Mesendoderm (in vitro differentiated cells): ENCODE measurements around the gene CFLAR.
A peak's percentile ranks its signal among the peaks of the same experiment; 100 is the strongest.

Experiments used
- DNase-seq: peaks from one replicate; pipeline ENCODE4 v3.0.0; 2013
- H2AK5ac ChIP-seq: 2 replicates; pipeline ENCODE4 v1.6.1; 2013; ENCODE audit warnings: low read length, inconsistent platforms
- H2BK120ac ChIP-seq: 2 replicates; pipeline ENCODE4 v1.6.1; 2013; ENCODE audit warnings: low read depth, mild to moderate bottlenecking, low read length, moderate library complexity, mixed read lengths
- H2BK15ac ChIP-seq: replicated peaks from 2 replicates; pipeline ENCODE4 v1.6.1; 2013; ENCODE audit warnings: low read depth, mild to moderate bottlenecking, moderate library complexity
- H2BK5ac ChIP-seq: 2 replicates; pipeline ENCODE4 v1.6.1; 2013; ENCODE audit warnings: low read length, inconsistent platforms
- H3K18ac ChIP-seq: 2 replicates; pipeline ENCODE4 v1.6.1; 2013; ENCODE audit warnings: mild to moderate bottlenecking, low read length, mixed read lengths
- H3K23ac ChIP-seq: one replicate; pipeline ENCODE4 v1.6.1; 2013; ENCODE audit warnings: low read length
- H3K27ac ChIP-seq: 2 replicates; pipeline ENCODE4 v1.5.1; 2013; ENCODE audit warnings: low read depth, mild to moderate bottlenecking, inconsistent platforms, low read length, moderate library complexity
- H3K27me3 ChIP-seq: 2 replicates; pipeline ENCODE4 v1.6.1; 2013; ENCODE audit warnings: low read length, control low read depth, mild to moderate bottlenecking, inconsistent platforms; ENCODE audit not compliant: insufficient read depth, poor library complexity
- H3K36me3 ChIP-seq: 2 replicates; pipeline ENCODE4 v1.6.1; 2013; ENCODE audit warnings: low read length, inconsistent platforms; ENCODE audit not compliant: control insufficient read depth, insufficient read depth
- H3K4ac ChIP-seq: one replicate; pipeline ENCODE4 v1.6.1; 2013; ENCODE audit warnings: low read depth, mild to moderate bottlenecking, low read length, moderate library complexity
- H3K4me1 ChIP-seq: 2 replicates; pipeline ENCODE4 v1.6.1; 2013; ENCODE audit warnings: low read depth, low read length, inconsistent platforms; ENCODE audit not compliant: control insufficient read depth
- H3K4me2 ChIP-seq: 2 replicates; pipeline ENCODE4 v1.6.1; 2013; ENCODE audit warnings: low read length
- H3K4me3 ChIP-seq: 2 replicates; pipeline ENCODE4 v1.5.1; 2013; ENCODE audit warnings: mild to moderate bottlenecking, low read length
- H3K56ac ChIP-seq: one replicate; pipeline ENCODE4 v1.6.1; 2013; ENCODE audit warnings: low read length
- H3K79me1 ChIP-seq: 2 replicates; pipeline ENCODE4 v1.6.1; 2013; ENCODE audit warnings: low read length, inconsistent platforms
- H3K79me2 ChIP-seq: 2 replicates; pipeline ENCODE4 v1.6.1; 2013; ENCODE audit warnings: mild to moderate bottlenecking, low read length; ENCODE audit not compliant: control insufficient read depth, insufficient read depth
- H3K9ac ChIP-seq: 2 replicates; pipeline ENCODE4 v1.6.1; 2013; ENCODE audit warnings: low read length, inconsistent platforms
- H4K5ac ChIP-seq: one replicate; pipeline ENCODE4 v1.6.1; 2013; ENCODE audit warnings: low read length
- H4K8ac ChIP-seq: one replicate; pipeline ENCODE4 v1.6.1; 2013; ENCODE audit warnings: low read depth, mild to moderate bottlenecking, control low read depth, low read length, moderate library complexity
- WGBS: extraction: QIAGEN DNeasy Blood & Tissue Kit; methylation state at CpG from one replicate; pipeline ENCODE4 v1.1.7; 2013; ENCODE audit warnings: low lambda C conversion rate, missing lambda C conversion rate; ENCODE audit not compliant: insufficient coverage; ENCODE audit errors: extremely low coverage; 5-methylcytosine and 5-hydroxymethylcytosine counted together

The CFLAR gene

GRCh38 chr2:201128933-201129505, 13.1 kb downstream of the CFLAR start:
- WGBS: no CpG with 5 or more reads among the region's 4 CpGs
- Histone ChIP-seq H3K9ac (peak overlapping the region; percentile 0), H3K36me3 (no peaks in the 10 kb centered on the region), H3K4me3 (no peak overlapping the region), H3K18ac (peak overlapping the region; percentile 82), H4K8ac (no peak overlapping the region), H3K23ac (no peak overlapping the region), H2BK120ac (peak overlapping the region; percentile 3), H2BK5ac (peak overlapping the region; percentile 55), H3K4ac (no peak overlapping the region), H4K5ac (no peak overlapping the region), H3K56ac (peak overlapping the region; percentile 45), H3K4me1 (peaks cover 25% of the 10 kb centered on the region), H3K79me1 (no peaks in the 10 kb centered on the region), H3K27ac (peak overlapping the region; percentile 5), H3K4me2 (no peak overlapping the region), H3K79me2 (no peaks in the 10 kb centered on the region), H2AK5ac (peak overlapping the region; percentile 16), H2BK15ac (no peak overlapping the region), H3K27me3 (no peaks in the 10 kb centered on the region)
- DNase-seq: no peak

- no peak overlapping the region for H4K5ac ChIP-seq
- H2BK5ac ChIP-seq: no peak overlapping the region
- peak overlapping the region; percentile 25 for H3K56ac ChIP-seq
- H3K4me2 ChIP-seq: no peak overlapping the region
- no peak overlapping the region for H3K23ac ChIP-seq
- WGBS: no CpG with 5 or more reads among the region's 3 CpGs
- no peak overlapping the region for H3K9ac ChIP-seq
- H3K27ac ChIP-seq: peak overlapping the region; percentile 6
- H2BK120ac ChIP-seq: peak overlapping the region; percentile 76
- H3K4me1 ChIP-seq: peaks cover 16% of the 10 kb centered on the region
- H3K4me3 ChIP-seq: no peak overlapping the region
- H3K79me2 ChIP-seq: no peaks in the 10 kb centered on the region
- H4K8ac ChIP-seq: no peak overlapping the region
- H3K18ac ChIP-seq: peak overlapping the region; percentile 78
- H3K79me1 ChIP-seq: no peaks in the 10 kb centered on the region
- H3K27me3 ChIP-seq: no peaks in the 10 kb centered on the region
- H3K36me3 ChIP-seq: no peaks in the 10 kb centered on the region
- peak overlapping the region; percentile 87 for H3K4ac ChIP-seq
- peak overlapping the region; percentile 67 for H2BK15ac ChIP-seq
- peak overlapping the region; percentile 31 for H2AK5ac ChIP-seq
- DNase-seq: no peak
Observed at GRCh38 chr2:201130524-201131186, 14.7 kb downstream of the CFLAR start.

GRCh38 chr2:201132518-201132917, 16.6 kb downstream of the CFLAR start:
- Histone ChIP-seq H3K56ac (no peak overlapping the region), H3K4me2 (no peak overlapping the region), H3K4me1 (peaks cover 6% of the 10 kb centered on the region), H2BK15ac (no peak overlapping the region), H4K5ac (no peak overlapping the region), H2AK5ac (no peak overlapping the region), H3K18ac (no peak overlapping the region), H3K27me3 (no peaks in the 10 kb centered on the region), H3K79me1 (no peaks in the 10 kb centered on the region), H3K36me3 (no peaks in the 10 kb centered on the region), H2BK120ac (no peak overlapping the region), H2BK5ac (no peak overlapping the region), H4K8ac (no peak overlapping the region), H3K4me3 (no peak overlapping the region), H3K27ac (no peak overlapping the region), H3K79me2 (no peaks in the 10 kb centered on the region), H3K9ac (no peak overlapping the region), H3K4ac (no peak overlapping the region), H3K23ac (no peak overlapping the region)
- WGBS: no CpG with 5 or more reads among the region's 1 CpG
- no peak for DNase-seq

GRCh38 chr2:201135386-201135785, 19.4 kb downstream of the CFLAR start:
- Histone ChIP-seq H3K4me2 (no peak overlapping the region), H3K79me2 (no peaks in the 10 kb centered on the region), H2BK120ac (no peak overlapping the region), H3K9ac (no peak overlapping the region), H4K5ac (no peak overlapping the region), H3K18ac (no peak overlapping the region), H3K36me3 (no peaks in the 10 kb centered on the region), H3K4me3 (no peak overlapping the region), H3K56ac (no peak overlapping the region), H2BK15ac (no peak overlapping the region), H3K4ac (no peak overlapping the region), H3K79me1 (no peaks in the 10 kb centered on the region), H3K27me3 (no peaks in the 10 kb centered on the region), H2BK5ac (no peak overlapping the region), H3K27ac (no peak overlapping the region), H4K8ac (no peak overlapping the region), H3K4me1 (no peaks in the 10 kb centered on the region), H2AK5ac (no peak overlapping the region), H3K23ac (no peak overlapping the region)
- no peak for DNase-seq
- WGBS: no CpG with 5 or more reads among the region's 4 CpGs

- no peaks in the 10 kb centered on the region for H3K4me1 ChIP-seq
- WGBS: no CpG with 5 or more reads among the region's 3 CpGs
Observed at GRCh38 chr2:201136889-201137321, 20.9 kb downstream of the CFLAR start.

More at GRCh38 chr2:201136889-201137321, 20.9 kb downstream of the CFLAR start:
- Histone ChIP-seq H4K8ac (no peak overlapping the region), H2AK5ac (no peak overlapping the region), H3K18ac (no peak overlapping the region), H3K27me3 (no peaks in the 10 kb centered on the region), H3K56ac (no peak overlapping the region), H3K4me3 (no peak overlapping the region), H2BK120ac (no peak overlapping the region), H3K79me2 (no peaks in the 10 kb centered on the region), H3K36me3 (no peaks in the 10 kb centered on the region), H2BK5ac (no peak overlapping the region), H3K27ac (no peak overlapping the region), H3K23ac (no peak overlapping the region), H3K4ac (no peak overlapping the region), H3K79me1 (no peaks in the 10 kb centered on the region), H3K9ac (no peak overlapping the region), H2BK15ac (no peak overlapping the region), H3K4me2 (no peak overlapping the region), H4K5ac (no peak overlapping the region)
- DNase-seq: no peak
